ENCODE data around the gene MED25. TPM values are rescaled to one million over a fixed set of nuclear protein-coding genes. Genes with fewer than 3 reads are reported as not detected.
"Not testable (repeated sequence)": the region's sequence is repeated elsewhere in the genome, so short reads cannot be mapped to it uniquely, and the experiment has no call there.

MED25 gene
- total RNA-seq, 1 donor from 2014 or later = 34.5 TPM

DNA sequence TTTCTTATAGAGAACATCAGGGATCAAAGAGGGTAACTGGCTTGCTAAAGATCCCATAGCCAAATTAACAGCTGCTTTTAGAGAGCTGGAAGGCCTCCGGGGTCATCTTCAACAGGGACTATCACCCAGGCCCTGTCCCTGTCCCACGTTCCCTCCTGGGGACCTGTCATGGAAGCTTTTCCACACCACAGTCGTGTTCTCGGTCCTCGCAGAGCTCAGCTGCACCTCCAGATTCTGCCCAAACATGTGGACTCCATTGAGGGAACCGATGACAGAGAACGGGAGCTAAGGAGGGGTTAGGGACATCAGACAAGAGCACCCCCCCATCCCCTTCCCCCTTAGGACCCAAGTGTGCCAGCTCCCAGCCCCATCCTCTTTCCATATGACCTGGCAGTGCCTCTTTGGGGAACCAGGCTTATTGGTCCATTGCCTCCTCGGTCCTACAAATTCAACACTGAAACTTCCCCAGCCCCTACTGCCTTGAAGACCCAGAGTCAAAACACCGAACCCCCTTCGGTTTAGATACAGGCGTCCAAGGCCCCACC lies 5.6 kb upstream of the MED25 start:
- H3K36me3 ChIP-seq (ENCODE audit: control insufficient read depth, insufficient read depth, low read length) = no peaks in the 10 kb centered on the region
- H3K27me3 ChIP-seq (ENCODE audit: control insufficient read depth, insufficient read depth, low read length) = no peaks in the 10 kb centered on the region
- DNase-seq (ENCODE audit: low read depth) = no peak
- H3K4me3 ChIP-seq (ENCODE audit: low read depth, low read length) = peak overlapping the region; percentile 72
- TF ChIP-seq, protein P1, sequence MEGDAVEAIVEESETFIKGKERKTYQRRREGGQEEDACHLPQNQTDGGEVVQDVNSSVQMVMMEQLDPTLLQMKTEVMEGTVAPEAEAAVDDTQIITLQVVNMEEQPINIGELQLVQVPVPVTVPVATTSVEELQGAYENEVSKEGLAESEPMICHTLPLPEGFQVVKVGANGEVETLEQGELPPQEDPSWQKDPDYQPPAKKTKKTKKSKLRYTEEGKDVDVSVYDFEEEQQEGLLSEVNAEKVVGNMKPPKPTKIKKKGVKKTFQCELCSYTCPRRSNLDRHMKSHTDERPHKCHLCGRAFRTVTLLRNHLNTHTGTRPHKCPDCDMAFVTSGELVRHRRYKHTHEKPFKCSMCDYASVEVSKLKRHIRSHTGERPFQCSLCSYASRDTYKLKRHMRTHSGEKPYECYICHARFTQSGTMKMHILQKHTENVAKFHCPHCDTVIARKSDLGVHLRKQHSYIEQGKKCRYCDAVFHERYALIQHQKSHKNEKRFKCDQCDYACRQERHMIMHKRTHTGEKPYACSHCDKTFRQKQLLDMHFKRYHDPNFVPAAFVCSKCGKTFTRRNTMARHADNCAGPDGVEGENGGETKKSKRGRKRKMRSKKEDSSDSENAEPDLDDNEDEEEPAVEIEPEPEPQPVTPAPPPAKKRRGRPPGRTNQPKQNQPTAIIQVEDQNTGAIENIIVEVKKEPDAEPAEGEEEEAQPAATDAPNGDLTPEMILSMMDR (IDR thresholded peaks at IDR 0.05; ENCODE audit: insufficient read depth, low read length, poor library complexity, severe bottlenecking) = no peak

- no peaks in the 10 kb centered on the region for H3K27me3 ChIP-seq (ENCODE audit: control insufficient read depth, insufficient read depth, low read length)
- peak; percentile 96 for DNase-seq (ENCODE audit: low read depth)
- no peaks in the 10 kb centered on the region for H3K36me3 ChIP-seq (ENCODE audit: control insufficient read depth, insufficient read depth, low read length)
- peak within 1 kb of the TSS; percentile 72 for H3K4me3 ChIP-seq (ENCODE audit: low read depth, low read length)
- TF ChIP-seq, protein P1 (IDR thresholded peaks at IDR 0.05; ENCODE audit: insufficient read depth, low read length, poor library complexity, severe bottlenecking) = peak; percentile 41
These were observed 4.9 kb upstream of the MED25 start, which contains the start of gene FUZ for GRCh38 chr19:49812997-49813861. TSS of gene FUZ (minus strand) at chr19:49813292. CDS start at chr19:49813106, 186 bp downstream.

DNA sequence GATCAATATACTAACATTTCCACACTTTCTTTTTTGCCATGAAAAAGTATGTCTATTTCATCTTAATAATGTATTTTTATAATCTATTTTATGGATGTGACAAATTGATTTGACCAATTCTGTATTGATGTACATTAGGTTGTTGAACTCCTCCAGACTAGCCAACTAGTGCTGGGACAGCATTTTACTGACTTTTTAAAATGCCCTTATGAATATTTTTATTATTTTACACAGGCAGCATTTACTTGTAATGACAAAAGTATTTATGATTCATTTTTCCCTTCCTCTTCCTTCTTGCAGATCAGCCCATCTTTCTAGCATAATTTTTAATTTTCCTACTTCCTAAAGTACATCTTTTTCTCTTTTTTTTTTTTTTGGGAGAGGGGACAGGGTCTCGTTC lies 4.1 kb upstream of the MED25 start:
- TF ChIP-seq, protein P1 (IDR thresholded peaks at IDR 0.05; ENCODE audit: insufficient read depth, low read length, poor library complexity, severe bottlenecking) = no peak
- Histone ChIP-seq H3K4me3 (ENCODE audit: low read depth, low read length) (no peak overlapping the region), H3K27me3 (ENCODE audit: control insufficient read depth, insufficient read depth, low read length) (no peaks in the 10 kb centered on the region), H3K36me3 (ENCODE audit: control insufficient read depth, insufficient read depth, low read length) (no peaks in the 10 kb centered on the region)
- no peak for DNase-seq (ENCODE audit: low read depth)

GRCh38 chr19:49816590-49816989 lies 1.5 kb upstream of the MED25 start:
- H3K4me3 ChIP-seq (ENCODE audit: low read depth, low read length) = no peak overlapping the region
- TF ChIP-seq, protein P1 (IDR thresholded peaks at IDR 0.05; ENCODE audit: insufficient read depth, low read length, poor library complexity, severe bottlenecking) = no peak

DNA sequence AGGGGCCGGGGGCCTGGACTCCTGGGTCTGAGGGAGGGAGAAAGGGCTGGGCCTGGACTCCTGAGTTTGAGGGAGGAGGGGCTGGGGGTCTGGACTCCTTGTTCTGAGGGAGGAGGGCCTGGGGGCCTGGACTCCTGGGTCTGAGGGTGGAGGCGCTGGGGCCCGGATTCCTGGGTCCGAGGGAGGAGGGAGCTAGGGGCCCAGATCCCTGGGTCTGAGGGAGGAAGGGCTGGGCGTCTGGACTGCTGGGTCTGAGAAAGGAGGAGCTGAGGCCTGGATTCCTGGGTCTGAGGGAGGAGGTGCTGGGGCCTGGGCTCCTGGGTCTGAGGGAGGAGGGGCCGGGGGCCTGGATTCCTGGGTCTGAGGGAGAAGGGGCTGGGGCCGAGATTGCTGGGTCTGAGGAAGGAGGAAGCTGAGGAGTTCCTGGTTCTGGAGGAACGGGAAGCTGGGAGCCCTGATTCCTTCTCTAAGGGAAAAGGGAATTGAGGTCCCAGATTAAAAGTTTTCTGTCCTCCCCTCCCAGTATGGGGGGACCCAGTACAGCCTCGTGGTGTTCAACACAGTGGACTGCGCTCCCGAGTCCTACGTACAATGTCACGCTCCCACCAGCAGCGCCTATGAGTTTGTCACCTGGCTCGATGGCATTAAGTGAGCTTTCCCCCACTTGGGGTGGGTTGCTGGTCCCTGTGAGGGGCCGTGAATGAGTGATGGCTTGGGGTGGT lies 721 bp downstream of the MED25 start:
- Histone ChIP-seq H3K4me3 (ENCODE audit: low read depth, low read length) (peak overlapping the region; percentile 100), H3K36me3 (ENCODE audit: control insufficient read depth, insufficient read depth, low read length) (no peaks in the 10 kb centered on the region), H3K27me3 (ENCODE audit: control insufficient read depth, insufficient read depth, low read length) (no peaks in the 10 kb centered on the region)
- TF ChIP-seq, protein P1 (IDR thresholded peaks at IDR 0.05; ENCODE audit: insufficient read depth, low read length, poor library complexity, severe bottlenecking) = no peak
- DNase-seq (ENCODE audit: low read depth) = no peak

More at GRCh38 chr19:49816590-49816989, 1.5 kb upstream of the MED25 start:
- H3K27me3 ChIP-seq (ENCODE audit: control insufficient read depth, insufficient read depth, low read length) = no peaks in the 10 kb centered on the region
- no peaks in the 10 kb centered on the region for H3K36me3 ChIP-seq (ENCODE audit: control insufficient read depth, insufficient read depth, low read length)
- no peak for DNase-seq (ENCODE audit: low read depth)

GRCh38 chr19:49819452-49820115 lies 1.5 kb downstream of the MED25 start:
- H3K36me3 ChIP-seq (ENCODE audit: control insufficient read depth, insufficient read depth, low read length); DNase-seq (ENCODE audit: low read depth); H3K27me3 ChIP-seq (ENCODE audit: control insufficient read depth, insufficient read depth, low read length): not testable (repeated sequence)
- H3K4me3 ChIP-seq (ENCODE audit: low read depth, low read length) = peak overlapping the region; percentile 100

Data from kidney epithelial cell (primary cell).